ENCODE measurements around the gene CLCA4.
"Not testable (repeated sequence)": the region's sequence is repeated elsewhere in the genome, so short reads cannot be mapped to it uniquely, and the experiment has no call there.

CLCA4 gene

GRCh38 chr1:86530211-86530845 lies 16.6 kb upstream of the CLCA4 start:
- H3K4me3 ChIP-seq (ENCODE audit: low read depth, low read length): no peak overlapping the region

- H3K4me3 ChIP-seq (ENCODE audit: low read depth, low read length): no peak overlapping the region
Observed at GRCh38 chr1:86537928-86538695, 8.8 kb upstream of the CLCA4 start.

- no peak overlapping the region for H3K4me3 ChIP-seq (ENCODE audit: low read depth, low read length)
Observed at GRCh38 chr1:86538775-86539174, 8.1 kb upstream of the CLCA4 start.

- no peak overlapping the region for H3K4me3 ChIP-seq (ENCODE audit: low read depth, low read length)
Observed at GRCh38 chr1:86541859-86542258, 5.0 kb upstream of the CLCA4 start.

GRCh38 chr1:86542631-86543030 lies 4.2 kb upstream of the CLCA4 start:
- H3K4me3 ChIP-seq (ENCODE audit: low read depth, low read length): no peak overlapping the region

- H3K4me3 ChIP-seq (ENCODE audit: low read depth, low read length): no peak overlapping the region
Observed at GRCh38 chr1:86548839-86549238, 2.0 kb downstream of the CLCA4 start.

GRCh38 chr1:86551305-86551704 lies 4.4 kb downstream of the CLCA4 start:
- no peak overlapping the region for H3K4me3 ChIP-seq (ENCODE audit: low read depth, low read length)

GRCh38 chr1:86552376-86552775 lies 5.5 kb downstream of the CLCA4 start:
- no peak overlapping the region for H3K4me3 ChIP-seq (ENCODE audit: low read depth, low read length)

GRCh38 chr1:86557739-86558138 lies 10.9 kb downstream of the CLCA4 start:
- H3K4me3 ChIP-seq (ENCODE audit: low read depth, low read length): no peak overlapping the region

- no peak overlapping the region for H3K4me3 ChIP-seq (ENCODE audit: low read depth, low read length)
Observed at GRCh38 chr1:86563849-86564248, 17.0 kb downstream of the CLCA4 start.

- H3K4me3 ChIP-seq (ENCODE audit: low read depth, low read length): no peak overlapping the region
Observed at GRCh38 chr1:86567341-86567740, 20.5 kb downstream of the CLCA4 start.

- H3K4me3 ChIP-seq (ENCODE audit: low read depth, low read length): no peak overlapping the region
Observed at GRCh38 chr1:86567878-86568277, 21.0 kb downstream of the CLCA4 start.

- no peak overlapping the region for H3K4me3 ChIP-seq (ENCODE audit: low read depth, low read length)
Observed at GRCh38 chr1:86573763-86574484, 27.0 kb downstream of the CLCA4 start.

GRCh38 chr1:86581231-86581630 lies 34.4 kb downstream of the CLCA4 start:
- H3K4me3 ChIP-seq (ENCODE audit: low read depth, low read length): no peak overlapping the region

GRCh38 chr1:86582161-86582560 lies 35.3 kb downstream of the CLCA4 start:
- no peak overlapping the region for H3K4me3 ChIP-seq (ENCODE audit: low read depth, low read length)

- no peak overlapping the region for H3K4me3 ChIP-seq (ENCODE audit: low read depth, low read length)
Observed at GRCh38 chr1:86583032-86583431, 36.2 kb downstream of the CLCA4 start.

GRCh38 chr1:86583593-86583992 lies 36.7 kb downstream of the CLCA4 start:
- H3K4me3 ChIP-seq (ENCODE audit: low read depth, low read length): no peak overlapping the region

- no peak overlapping the region for H3K4me3 ChIP-seq (ENCODE audit: low read depth, low read length)
Observed at GRCh38 chr1:86594284-86594770, 47.4 kb downstream of the CLCA4 start.

GRCh38 chr1:86596224-86596623 lies 49.3 kb downstream of the CLCA4 start:
- H3K4me3 ChIP-seq (ENCODE audit: low read depth, low read length): no peak overlapping the region

- H3K4me3 ChIP-seq (ENCODE audit: low read depth, low read length): no peak overlapping the region
Observed at GRCh38 chr1:86596741-86597290, 49.9 kb downstream of the CLCA4 start.

GRCh38 chr1:86606080-86606479 lies 59.2 kb downstream of the CLCA4 start:
- H3K4me3 ChIP-seq (ENCODE audit: low read depth, low read length): not testable (repeated sequence)

Measured in iPS-11a (cell line).